Renal cortical epithelial cell (primary cell): Measurements from ENCODE around the gene SLC39A11. TPM values are rescaled to one million over a fixed set of nuclear protein-coding genes. Genes with fewer than 3 reads are reported as not detected.
"Not testable (repeated sequence)": the region's sequence is repeated elsewhere in the genome, so short reads cannot be mapped to it uniquely, and the experiment has no call there.

ENCODE experiments used
- DNase-seq: peaks from one replicate; pipeline ENCODE4 v3.0.0-alpha.2; 2011; ENCODE audit warnings: low read depth
- total RNA-seq: library from RNA; depleted of rRNA; stranded (reverse); fragments of >200 nt; gene quantifications from 2 replicates; pipeline ENCODE4 v1.2.3, GENCODE V29; 2014

Gene SLC39A11
- total RNA-seq, 1 donor from 2014 or later, result 24.2 TPM

GRCh38 chr17:72715906-72716572 is 376.4 kb downstream of the SLC39A11 start:
- peak; percentile 98 for DNase-seq

GRCh38 chr17:72714357-72714966 is 378.0 kb downstream of the SLC39A11 start:
- DNase-seq, result no peak

- DNase-seq, result no peak
Measured at GRCh38 chr17:72713701-72714100, 378.8 kb downstream of the SLC39A11 start.

- DNase-seq, result no peak
Measured at GRCh38 chr17:72711521-72712310, 380.8 kb downstream of the SLC39A11 start.

- DNase-seq, result no peak
Measured at GRCh38 chr17:72710834-72711233, 381.7 kb downstream of the SLC39A11 start.

GRCh38 chr17:72710202-72710601 is 382.3 kb downstream of the SLC39A11 start:
- peak; percentile 56 for DNase-seq

- not testable (repeated sequence) for DNase-seq
Measured at GRCh38 chr17:72708682-72709081, 383.8 kb downstream of the SLC39A11 start.

GRCh38 chr17:72707881-72708280 is 384.6 kb downstream of the SLC39A11 start:
- DNase-seq, result no peak

GRCh38 chr17:72706396-72706981 is 386.0 kb downstream of the SLC39A11 start:
- peak; percentile 79 for DNase-seq

GRCh38 chr17:72705905-72706395 is 386.5 kb downstream of the SLC39A11 start:
- DNase-seq, result no peak

GRCh38 chr17:72702998-72703397 is 389.5 kb downstream of the SLC39A11 start:
- no peak for DNase-seq

GRCh38 chr17:72702136-72702735 is 390.3 kb downstream of the SLC39A11 start:
- peak; percentile 78 for DNase-seq

- no peak for DNase-seq
Measured at GRCh38 chr17:72700226-72700625, 392.3 kb downstream of the SLC39A11 start.

GRCh38 chr17:72699545-72699944 is 392.9 kb downstream of the SLC39A11 start:
- DNase-seq, result no peak

GRCh38 chr17:72697602-72698146 is 394.8 kb downstream of the SLC39A11 start:
- DNase-seq, result no peak

- no peak for DNase-seq
Measured at GRCh38 chr17:72696721-72697120, 395.8 kb downstream of the SLC39A11 start.

GRCh38 chr17:72696156-72696555 is 396.3 kb downstream of the SLC39A11 start:
- no peak for DNase-seq

- no peak for DNase-seq
Measured at GRCh38 chr17:72693956-72694355, 398.5 kb downstream of the SLC39A11 start.

- no peak for DNase-seq
Measured at GRCh38 chr17:72693151-72693878, 399.2 kb downstream of the SLC39A11 start.

- no peak for DNase-seq
Measured at GRCh38 chr17:72692676-72693075, 399.8 kb downstream of the SLC39A11 start.

GRCh38 chr17:72691586-72691985 is 400.9 kb downstream of the SLC39A11 start:
- DNase-seq, result no peak
